Right forelimb (tissue), 1 donor: ENCODE data around the gene ADAMTS6.
"Not testable (repeated sequence)": the region's sequence is repeated elsewhere in the genome, so short reads cannot be mapped to it uniquely, and the experiment has no call there.

Source experiments
- DNase-seq: peaks from one replicate; pipeline ENCODE4 v3.0.0-alpha.2; 2018

The ADAMTS6 gene

DNA sequence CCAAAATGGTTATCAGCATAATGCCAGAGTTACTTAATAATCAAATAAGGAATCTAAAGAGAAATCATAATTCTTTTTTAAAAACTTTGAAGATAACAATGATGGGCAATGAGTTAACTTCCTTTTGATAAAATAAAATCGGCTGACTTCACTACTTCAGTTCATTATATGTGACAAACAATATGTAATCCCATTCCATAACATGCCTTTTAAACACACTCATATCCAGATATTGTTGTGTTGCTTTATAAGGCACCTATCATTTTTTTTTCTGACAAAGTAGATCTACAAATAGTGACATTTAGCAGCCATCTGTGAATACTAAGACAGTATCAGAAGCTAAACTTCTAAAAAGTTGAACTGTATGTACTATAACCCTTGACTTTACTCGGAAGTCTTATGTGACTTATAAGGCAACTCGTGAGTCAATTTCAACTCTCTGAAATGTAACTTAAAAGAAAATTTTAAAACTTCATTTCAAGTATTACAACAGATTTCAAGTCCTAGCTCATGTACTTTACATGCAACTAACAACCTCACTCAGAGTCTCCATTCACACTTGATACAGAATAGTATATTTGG, 7.5 kb downstream of the ADAMTS6 start:
- DNase-seq: no peak

DNA sequence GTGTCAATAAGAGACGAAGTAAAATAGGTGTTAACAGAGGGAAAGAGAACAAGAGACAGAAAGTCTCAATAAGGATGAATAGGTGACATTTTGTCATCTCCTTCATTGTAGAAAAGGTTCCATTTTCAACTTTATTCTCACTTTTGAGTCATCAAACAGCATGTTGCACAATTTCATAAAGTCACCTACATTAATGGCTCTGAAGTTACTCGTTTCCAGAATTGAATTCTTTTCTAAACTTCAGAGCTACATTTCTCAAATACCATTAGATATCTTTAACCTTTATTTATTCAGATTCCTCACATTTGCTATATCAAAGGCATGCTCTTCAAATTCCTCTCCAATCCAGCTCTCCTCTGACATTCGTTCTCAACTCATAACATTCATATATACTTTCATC, 13.1 kb downstream of the ADAMTS6 start:
- DNase-seq: no peak

DNA sequence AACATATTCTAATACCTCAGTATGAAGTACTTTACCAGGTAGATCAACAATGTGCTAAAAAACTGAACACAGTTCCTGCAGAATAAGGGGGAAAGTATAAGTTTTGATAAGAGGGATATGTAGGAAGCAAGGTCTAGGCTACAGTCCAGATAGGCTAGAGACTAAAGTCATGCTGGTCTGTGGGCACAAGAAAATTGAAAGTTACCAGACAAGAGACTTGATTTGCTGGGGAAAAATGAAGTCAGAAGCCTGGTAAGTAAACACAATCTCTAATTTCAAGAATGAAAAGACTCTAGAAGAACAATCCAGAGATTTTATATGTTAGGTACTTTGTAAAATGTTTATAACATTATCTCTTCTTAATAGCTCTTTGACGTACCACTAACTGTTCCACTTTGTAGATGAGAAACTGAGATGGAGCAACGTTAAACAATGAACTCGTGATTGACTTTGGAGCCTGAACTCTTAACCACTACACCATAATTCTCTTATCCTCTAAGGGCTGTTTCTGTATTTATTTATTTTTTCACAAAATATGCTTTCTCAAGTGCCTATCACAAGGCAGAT, 19.5 kb downstream of the ADAMTS6 start:
- no peak for DNase-seq

DNA sequence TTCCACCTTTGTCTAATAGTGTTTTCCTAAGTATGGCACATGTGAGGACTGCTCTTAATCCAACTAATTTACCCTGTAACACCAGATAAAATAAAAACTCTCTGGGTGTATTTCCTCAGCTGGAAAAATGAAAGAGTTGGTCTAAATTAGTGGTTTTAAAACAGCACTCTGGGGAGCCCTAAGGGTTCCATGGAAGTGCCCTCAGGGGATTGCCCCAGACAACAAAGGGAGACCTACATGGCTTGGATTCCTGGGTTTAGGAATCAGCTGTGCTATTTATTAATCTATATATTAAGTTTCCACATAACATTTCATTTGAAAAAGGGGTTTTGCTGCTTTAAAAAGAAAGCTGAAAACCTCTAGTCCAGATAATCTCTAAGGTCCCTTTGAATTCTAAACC, 20.2 kb downstream of the ADAMTS6 start:
- DNase-seq: no peak

DNA sequence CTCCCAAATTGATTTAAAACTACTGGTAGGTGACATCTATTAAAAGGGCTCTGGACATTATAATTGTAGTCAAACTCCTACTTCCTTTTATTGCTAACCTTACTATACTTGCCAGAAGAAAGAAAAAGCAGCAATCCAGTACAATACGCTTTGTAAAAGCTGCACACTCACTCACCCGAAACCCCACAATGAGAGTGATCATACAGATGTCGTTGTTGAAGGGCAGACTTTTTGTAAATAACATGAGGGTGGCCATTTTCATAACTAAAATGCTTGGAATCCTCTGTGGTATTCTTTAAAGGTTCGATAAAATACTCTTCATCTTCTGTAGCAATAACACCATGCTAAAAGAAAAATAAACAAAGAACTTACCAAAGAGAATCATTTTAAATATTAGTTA, 21.7 kb downstream of the ADAMTS6 start:
- no peak for DNase-seq

DNA sequence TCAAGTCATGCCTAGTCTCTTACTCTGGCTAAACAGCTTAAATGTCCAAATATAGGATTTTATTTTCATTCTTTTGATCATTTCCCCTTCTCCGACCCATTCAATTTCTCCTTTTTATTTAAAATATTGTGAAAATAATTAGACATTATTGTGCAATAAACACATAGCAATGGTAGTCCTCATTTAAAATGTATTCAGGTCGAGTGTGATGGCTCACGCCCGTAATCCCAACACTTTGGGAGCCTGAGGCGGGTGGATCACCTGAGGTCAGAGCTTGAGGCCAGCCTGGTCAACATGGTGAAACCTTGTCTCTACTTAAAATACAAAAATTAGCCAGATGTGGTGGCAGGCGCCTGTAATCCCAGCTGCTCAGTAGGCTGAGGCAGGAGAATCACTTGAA, 26.7 kb downstream of the ADAMTS6 start:
- no peak for DNase-seq

DNA sequence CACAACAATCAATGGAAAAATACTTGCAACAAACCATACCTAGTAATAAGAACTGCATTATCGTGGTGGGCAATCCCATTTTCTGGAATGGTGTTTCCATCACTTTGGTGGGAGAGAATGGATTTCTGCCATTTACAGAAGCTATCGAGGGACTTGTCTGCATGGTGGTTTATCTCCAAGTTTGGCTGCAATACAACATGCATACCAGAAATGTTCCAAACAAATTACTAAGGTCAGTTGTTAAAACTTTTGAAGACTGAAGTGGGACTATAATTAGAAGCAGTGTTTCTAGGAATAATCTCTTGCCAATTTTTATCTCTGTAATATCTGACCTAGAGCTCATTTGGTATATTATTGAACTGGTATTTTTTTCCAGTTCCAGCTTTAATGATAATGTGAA, 30.3 kb downstream of the ADAMTS6 start:
- no peak for DNase-seq

DNA sequence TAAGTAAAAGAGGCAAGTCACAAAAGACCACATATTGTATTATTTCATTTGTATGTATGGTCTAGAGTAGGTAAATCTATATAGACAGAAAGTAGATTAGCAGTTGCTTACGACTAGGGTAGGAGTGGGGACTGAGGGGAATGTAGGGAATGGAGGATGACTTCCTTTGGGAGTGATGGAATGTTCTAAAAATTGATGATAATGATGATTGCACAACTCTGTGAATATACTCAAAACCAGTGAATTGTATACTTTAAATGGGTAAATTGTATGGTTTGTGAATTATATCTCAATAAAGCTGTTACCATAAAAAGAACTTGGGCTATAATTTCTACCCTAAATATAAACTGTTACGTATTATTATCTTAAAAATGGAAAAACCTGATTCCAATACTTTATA, 35.0 kb downstream of the ADAMTS6 start:
- no peak for DNase-seq

DNA sequence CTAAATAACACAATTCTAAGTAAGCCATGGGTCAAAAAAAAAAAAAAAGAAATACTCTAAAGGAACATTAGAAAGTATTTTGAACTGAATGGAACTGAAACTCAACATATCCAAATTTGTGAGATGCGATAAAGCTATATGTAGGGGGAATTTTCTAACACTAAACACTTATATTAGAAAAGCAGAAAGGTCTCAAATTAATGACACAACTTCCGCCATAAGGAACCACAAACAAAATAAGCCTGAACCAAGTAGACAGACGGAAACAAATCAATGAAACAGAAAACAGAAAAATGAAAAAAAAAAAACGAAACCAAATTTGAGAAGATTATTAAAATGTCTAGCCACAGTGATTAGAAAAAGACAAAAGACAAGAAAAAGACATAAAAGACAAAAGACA, 39.9 kb downstream of the ADAMTS6 start:
- no peak for DNase-seq

DNA sequence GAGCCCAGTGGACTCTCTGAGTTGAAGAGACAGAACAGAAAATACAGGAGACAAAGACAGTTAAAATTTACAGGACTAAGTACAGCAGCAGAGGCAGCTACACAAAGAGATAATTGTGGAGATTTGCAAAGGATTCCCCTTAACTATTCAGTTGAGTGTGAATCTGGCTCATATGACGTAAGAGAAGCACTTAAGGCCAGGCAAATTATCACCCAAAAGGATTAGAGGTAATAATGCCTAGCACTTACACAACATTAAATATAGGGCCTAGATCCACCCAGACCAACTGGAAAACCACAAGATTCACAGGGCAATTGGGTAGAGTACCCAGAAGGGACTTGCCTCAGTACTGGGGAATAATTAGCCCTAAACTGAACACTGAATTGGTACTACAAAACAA, 41.3 kb downstream of the ADAMTS6 start:
- no peak for DNase-seq

DNA sequence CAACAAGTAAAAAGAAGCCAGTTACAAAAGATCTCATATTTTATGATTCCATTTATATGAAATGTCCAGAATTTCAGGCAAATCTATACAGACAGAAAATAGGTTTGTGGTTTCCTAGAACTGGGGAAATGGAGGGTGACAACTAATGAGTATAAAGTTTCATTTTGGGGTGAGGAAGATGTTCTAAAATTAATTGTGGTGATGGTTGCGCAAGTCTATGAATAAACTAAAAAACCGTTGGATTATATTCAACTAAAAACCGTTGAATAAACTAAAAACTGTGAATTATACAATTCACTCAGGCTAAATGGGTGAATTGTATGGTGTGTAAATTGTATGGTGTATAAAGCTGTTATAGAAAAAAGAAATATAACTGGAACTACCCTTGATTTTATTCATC, 47.6 kb downstream of the ADAMTS6 start:
- no peak for DNase-seq

DNA sequence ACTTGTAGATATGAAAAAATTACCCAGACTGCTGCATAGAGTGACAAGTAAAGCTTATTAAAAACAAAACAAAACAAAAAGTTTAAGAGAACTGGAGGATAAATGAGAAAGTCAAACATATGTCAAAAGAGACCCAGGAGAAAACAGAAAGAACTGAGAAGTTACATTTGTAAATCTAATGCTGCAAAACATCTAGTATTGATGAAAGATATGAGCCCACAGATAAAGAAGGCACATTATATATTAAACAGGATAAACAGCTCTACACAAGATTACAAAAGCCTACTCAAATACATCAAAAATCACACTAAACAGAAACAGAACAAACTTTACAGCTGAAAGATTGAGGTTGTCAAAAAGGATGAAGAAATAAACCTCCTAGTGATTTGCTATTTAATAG, 55.1 kb downstream of the ADAMTS6 start:
- DNase-seq: no peak

DNA sequence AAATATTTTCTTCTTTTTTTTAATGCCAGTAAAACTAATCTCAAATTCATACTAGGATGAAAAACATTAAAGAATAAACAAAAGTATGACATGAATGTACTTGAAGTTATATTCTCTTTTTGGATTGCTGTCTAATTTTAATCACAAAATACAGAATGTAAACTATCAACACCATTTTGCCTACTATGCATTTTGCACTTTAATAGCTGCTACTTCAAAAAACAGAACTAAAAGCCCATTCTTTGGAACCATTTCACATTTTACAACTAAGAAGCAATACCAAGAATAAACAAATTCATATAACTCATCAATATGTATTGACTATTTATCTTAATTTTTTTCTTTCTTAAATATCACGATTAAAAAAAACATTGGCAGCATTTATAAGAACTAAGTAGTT, 58.1 kb downstream of the ADAMTS6 start:
- DNase-seq: no peak

DNA sequence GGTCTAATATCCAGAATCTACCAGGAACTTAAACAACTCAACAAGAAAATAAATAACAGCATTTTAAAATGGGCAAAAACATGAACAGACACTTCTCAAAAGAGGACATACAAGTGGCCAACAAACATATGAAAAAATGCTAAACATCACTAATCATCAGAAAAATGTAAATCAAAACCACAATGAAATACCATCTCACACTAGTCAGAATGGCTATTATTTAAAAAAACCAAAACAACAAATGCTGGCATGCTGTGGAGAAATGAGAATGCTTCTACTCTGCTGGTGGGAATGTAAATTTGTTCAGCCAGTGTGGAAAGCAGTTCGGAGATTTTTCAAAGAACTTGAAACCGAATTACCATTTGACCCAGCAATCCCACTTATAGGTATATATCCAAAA, 63.1 kb downstream of the ADAMTS6 start:
- DNase-seq: no peak

DNA sequence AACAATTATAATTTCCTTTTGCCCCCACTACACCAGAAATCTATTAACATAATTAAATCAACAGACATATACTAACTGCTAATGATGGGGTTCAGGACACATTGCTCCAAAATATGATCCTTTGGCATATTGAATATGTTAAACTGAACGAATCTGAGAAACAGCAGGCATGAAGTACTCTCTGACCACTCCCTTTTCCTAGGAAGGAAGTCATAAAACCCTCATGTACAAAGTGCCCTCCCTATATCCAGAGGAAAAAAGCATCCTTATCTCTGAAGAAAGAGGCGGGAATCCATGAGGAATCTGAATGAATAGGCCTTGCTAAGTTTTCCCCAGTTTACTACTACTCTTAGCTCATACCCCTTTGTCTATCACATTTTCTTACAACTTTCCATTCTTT, 67.9 kb downstream of the ADAMTS6 start:
- no peak for DNase-seq

DNA sequence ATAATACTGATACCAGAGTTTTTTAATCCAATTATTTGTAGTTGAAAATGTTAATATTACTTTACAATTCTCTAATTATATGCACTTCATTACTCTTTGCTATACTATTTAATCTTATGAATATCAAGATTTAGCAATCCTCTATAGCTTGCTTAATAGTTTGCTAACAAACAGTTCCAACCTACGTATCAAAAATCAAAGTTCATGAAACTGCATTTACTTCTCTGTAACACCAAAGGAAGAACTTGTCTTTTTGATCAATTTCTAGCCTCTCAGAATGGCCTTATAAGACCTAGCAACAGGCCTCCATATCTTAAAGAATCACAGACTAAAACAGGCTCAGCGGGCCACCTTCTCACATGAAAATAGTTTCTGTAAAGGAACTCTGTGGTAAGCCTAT, 68.9 kb downstream of the ADAMTS6 start:
- no peak for DNase-seq

DNA sequence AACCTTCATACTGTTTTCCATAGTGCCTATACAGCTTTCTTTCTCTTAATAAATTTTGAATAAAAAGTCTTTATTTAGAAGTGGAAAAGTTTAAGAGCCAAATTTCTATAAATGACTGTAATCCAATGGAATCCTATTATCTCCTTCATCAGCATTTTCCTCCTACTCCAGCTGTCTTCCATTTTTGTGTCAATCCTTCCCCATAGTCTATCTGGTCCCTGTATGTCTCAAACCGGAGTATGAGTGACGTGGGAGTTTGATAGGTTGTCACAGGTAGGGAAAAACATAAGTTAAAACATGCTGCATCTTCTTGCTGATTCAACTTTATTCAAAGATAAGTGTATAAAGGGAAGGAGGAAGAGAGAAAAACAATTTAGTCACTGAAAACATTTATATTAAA, 70.4 kb downstream of the ADAMTS6 start:
- DNase-seq: no peak

DNA sequence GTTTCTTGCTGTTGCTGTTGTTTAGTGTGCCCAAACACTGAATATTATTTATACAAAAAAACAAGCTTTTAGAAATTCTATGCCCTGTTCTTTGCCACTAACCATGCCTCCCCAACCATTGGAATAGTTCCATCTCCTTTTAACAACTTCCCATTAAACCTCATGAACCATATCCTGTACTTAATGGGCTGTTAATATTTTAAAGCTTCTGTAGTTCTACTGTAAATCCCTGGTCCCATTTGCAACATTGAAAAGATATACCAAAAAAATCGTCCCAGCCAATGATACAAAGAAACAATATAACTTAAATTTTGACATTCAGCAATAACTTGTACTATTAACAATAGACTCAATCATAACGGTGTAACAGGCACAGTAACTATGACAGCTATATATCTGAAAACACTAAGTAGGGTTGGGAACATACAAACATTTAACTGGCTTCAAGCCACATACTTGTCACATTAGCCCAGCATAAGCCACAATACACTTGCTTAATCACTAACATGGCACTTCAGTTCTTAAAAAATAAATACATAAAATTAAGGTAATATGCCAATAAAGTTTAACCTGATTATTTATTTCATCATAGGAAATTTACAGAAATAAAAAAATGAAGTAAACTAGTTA, 86.1 kb downstream of the ADAMTS6 start:
- DNase-seq: no peak

DNA sequence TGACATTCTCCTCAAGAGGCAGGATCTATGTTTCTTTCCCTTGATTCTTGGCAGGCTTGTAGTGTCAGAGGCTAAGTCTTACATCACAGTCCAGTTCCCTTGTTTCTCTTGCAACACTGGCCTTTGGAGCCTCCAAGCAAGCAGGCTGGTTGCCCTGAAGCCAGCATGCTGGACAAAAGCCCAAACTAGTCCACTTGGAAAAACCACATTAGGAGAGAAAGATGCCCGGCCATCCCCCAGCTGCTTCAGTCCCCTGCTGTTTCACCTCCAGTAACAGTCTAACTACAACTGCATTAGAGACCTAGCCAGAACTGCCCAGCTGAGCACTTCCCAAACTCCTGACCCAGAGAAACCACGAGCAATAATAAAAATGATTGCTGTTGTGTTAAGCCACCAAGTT, 87.6 kb downstream of the ADAMTS6 start:
- DNase-seq: no peak

DNA sequence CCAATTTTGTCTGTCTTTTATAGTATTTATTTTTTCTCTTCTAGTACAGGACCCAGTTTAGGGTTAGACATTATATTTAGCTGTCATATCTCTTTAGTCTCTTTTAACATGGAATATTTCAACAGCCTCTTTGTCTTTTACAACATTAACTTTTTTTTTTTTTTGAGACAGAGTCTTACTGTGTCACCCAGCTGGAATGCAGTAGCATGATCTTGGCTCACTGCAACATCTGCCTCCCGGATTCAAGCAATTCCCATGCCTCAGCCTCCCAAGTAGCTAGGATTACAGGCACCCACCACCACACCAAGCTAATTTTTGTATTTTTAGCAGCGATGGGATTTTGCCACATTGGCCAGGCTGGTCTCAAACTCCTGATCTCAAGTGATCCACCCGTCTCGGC, 90.1 kb downstream of the ADAMTS6 start:
- DNase-seq: no peak

DNA sequence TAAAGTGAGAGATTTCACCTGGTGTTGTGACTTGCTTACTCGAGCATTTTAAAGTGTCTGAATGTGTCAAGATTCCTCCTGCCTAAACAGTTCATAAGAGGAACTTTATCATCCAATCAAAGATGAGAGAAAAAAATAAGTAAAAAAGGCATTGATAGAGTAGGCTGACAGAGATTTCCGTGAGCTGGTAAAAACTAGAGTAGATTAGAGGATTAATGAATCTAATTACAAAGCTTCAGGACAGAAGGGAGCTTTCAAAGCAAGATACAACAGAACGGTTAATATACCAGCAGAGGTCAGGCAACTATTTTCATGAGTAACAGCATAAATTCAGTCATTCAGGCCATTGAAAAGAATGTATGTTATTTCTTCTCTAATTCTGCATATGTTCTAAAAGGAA, 91.5 kb downstream of the ADAMTS6 start:
- no peak for DNase-seq

DNA sequence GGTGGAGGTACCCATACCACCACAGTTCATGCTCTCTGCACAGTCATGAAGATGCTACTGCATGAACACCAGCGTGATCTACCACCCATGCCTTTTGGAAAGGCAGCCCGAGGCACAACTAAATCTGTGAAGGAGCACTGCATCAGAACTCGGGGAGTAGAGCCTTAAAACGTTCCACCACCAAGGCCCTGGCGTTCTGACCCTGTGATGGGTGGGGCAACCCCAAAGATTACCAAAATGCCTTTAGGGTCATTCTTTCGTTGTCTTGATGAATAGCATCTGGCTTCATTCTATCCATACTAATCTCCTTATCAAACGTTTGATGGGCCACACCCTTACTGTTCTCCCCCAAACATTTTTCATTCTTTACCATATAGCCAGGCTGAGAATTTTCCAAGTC, 97.9 kb downstream of the ADAMTS6 start:
- no peak for DNase-seq

DNA sequence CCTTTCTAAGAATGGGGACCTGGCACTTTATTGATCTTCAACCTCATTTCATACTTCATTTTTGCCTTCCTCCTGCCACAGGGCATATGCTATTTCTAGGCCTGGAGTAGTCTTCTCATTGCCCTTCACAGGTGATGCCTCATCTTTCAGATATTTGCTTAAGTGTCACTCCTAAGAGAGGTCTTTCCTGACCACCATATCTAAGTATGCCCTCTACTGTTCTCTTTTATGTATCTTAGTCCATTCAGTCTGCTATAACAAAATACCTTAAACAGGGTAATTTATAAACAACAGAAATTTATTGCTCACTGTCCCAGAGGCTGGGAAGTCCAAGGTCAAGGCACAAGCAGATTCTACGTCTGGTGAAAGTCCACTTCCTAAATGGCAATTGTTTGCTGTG, 99.1 kb downstream of the ADAMTS6 start:
- DNase-seq: no peak

DNA sequence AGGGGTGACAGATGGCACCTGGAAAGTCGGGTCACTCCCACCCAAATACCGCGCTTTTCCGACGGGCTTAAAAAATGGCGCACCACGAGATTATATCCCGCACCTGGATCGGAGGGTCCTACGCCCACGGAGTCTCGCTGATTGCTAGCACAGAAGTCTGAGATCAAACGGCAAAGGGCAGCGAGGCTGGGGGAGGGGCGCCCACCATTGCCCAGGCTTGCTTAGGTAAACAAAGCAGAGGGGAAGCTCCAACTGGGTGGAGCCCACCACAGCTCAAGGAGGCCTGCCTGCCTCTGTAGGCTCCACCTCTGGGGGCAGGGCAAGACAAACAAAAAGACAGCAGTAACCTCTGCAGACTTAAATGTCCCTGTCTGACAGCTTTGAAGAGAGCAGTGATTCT, 111.2 kb downstream of the ADAMTS6 start:
- not testable (repeated sequence) for DNase-seq

DNA sequence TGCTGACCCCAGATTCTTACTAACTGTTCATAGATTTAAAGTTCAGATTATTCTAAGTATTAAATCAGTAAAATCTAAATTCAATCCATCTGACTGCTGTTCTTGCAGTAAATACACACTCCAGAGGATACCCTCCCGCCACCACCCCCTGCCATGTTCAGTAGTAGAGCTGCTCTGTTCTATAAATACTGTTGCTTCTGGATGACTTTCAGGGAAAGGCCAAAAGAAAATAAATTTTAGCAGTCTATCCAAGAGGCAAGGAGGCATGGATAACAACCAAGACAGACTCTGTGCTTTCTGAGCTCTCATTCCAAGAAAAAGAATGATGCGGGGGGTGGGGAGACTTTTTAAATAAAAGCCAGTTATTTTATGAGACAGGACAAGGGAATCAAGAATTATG, 115.1 kb downstream of the ADAMTS6 start:
- no peak for DNase-seq
